GM19463 (cell line): Measurements from ENCODE around the gene PNMA8C.
"Not testable (repeated sequence)": the region's sequence is repeated elsewhere in the genome, so short reads cannot be mapped to it uniquely, and the experiment has no call there.

ENCODE experiments used
- ATAC-seq: cut with Tn5 transposase; IDR thresholded peaks from one replicate; pipeline ENCODE4 v1.9.1; 2021; ENCODE audit warnings: mild to moderate bottlenecking, moderate library complexity; ENCODE audit not compliant: unreplicated experiment

The PNMA8C gene

GRCh38 chr19:46447824-46448223, 19.1 kb upstream of the PNMA8C start:
- no peak for ATAC-seq

- no peak for ATAC-seq
Measured at GRCh38 chr19:46447006-46447405, 18.3 kb upstream of the PNMA8C start.

GRCh38 chr19:46446021-46446420, 17.3 kb upstream of the PNMA8C start:
- ATAC-seq, result no peak

GRCh38 chr19:46442808-46443450, 14.2 kb upstream of the PNMA8C start:
- no peak for ATAC-seq

- ATAC-seq, result no peak
Measured at GRCh38 chr19:46441866-46442265, 13.1 kb upstream of the PNMA8C start.

- ATAC-seq, result not testable (repeated sequence)
Measured at GRCh38 chr19:46435689-46436088, 7.0 kb upstream of the PNMA8C start.

GRCh38 chr19:46435009-46435408, 6.3 kb upstream of the PNMA8C start:
- ATAC-seq, result no peak

GRCh38 chr19:46433470-46433869, 4.7 kb upstream of the PNMA8C start:
- not testable (repeated sequence) for ATAC-seq

GRCh38 chr19:46431824-46432223, 3.1 kb upstream of the PNMA8C start:
- no peak for ATAC-seq

GRCh38 chr19:46429999-46430398, 1.3 kb upstream of the PNMA8C start:
- ATAC-seq, result no peak

GRCh38 chr19:46427518-46428045, 1.2 kb downstream of the PNMA8C start:
- ATAC-seq, result no peak

- ATAC-seq, result no peak
Measured at GRCh38 chr19:46426506-46427162, 2.1 kb downstream of the PNMA8C start.

- ATAC-seq, result no peak
Measured at GRCh38 chr19:46426035-46426505, 2.7 kb downstream of the PNMA8C start.

GRCh38 chr19:46423188-46423587, 5.5 kb downstream of the PNMA8C start:
- no peak for ATAC-seq

GRCh38 chr19:46422344-46422743, 6.4 kb downstream of the PNMA8C start:
- ATAC-seq, result no peak

GRCh38 chr19:46420056-46420455, 8.7 kb downstream of the PNMA8C start:
- no peak for ATAC-seq

- not testable (repeated sequence) for ATAC-seq
Measured at GRCh38 chr19:46415804-46416709, 12.7 kb downstream of the PNMA8C start.

- ATAC-seq, result not testable (repeated sequence)
Measured at GRCh38 chr19:46414899-46415298, 13.8 kb downstream of the PNMA8C start.

GRCh38 chr19:46413262-46414031, 15.3 kb downstream of the PNMA8C start, which contains the start of gene CCDC8:
CCDC8 (minus strand) TSS chr19:46413564; CDS start chr19:46412810, 754 bp downstream.
- no peak for ATAC-seq

- ATAC-seq, result no peak
Measured at GRCh38 chr19:46412650-46413261, 16.0 kb downstream of the PNMA8C start.
